HG03064 (cell line): ENCODE measurements around the gene HOXA10.

Experiments used
- ATAC-seq: cut with Tn5 transposase; IDR thresholded peaks from one replicate; pipeline ENCODE4 v1.9.1; 2021; ENCODE audit warnings: low read depth; ENCODE audit not compliant: unreplicated experiment

The HOXA10 gene

DNA sequence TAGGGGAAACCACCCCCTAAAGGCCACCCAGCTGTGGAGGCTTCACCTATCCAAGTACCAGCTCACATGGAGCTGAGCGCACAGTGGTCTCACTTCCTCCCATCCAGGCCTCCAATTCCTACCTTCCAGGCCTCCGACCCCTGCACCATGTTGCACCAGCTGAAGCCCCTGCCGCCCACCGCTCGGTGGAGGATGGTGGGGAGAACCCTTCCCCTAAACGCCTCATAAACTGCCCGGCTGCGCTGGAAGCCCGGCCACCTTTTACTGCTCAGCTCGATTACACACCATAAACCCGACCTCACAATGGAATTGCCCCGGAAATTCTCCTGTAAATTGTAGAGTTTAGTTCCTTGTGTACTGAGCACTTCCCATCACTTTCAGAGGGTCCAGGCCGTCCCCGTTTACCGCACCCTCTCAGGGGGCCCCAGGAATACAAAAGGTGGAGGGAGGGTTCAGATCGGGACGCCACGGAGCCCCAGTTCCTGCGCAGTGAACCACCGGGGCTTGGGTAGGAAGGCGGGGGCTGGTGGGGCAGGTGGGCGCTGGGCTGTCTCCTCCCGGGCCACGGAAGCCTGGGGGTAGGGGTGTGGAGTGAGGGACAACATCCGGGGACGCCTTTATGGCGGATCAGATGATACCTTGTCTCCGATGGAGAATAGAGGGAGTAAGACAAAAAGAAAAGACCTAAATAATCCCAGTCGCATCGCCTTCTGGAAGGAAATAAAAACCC, 16.3 kb downstream of the HOXA10 start:
- ATAC-seq: no peak

DNA sequence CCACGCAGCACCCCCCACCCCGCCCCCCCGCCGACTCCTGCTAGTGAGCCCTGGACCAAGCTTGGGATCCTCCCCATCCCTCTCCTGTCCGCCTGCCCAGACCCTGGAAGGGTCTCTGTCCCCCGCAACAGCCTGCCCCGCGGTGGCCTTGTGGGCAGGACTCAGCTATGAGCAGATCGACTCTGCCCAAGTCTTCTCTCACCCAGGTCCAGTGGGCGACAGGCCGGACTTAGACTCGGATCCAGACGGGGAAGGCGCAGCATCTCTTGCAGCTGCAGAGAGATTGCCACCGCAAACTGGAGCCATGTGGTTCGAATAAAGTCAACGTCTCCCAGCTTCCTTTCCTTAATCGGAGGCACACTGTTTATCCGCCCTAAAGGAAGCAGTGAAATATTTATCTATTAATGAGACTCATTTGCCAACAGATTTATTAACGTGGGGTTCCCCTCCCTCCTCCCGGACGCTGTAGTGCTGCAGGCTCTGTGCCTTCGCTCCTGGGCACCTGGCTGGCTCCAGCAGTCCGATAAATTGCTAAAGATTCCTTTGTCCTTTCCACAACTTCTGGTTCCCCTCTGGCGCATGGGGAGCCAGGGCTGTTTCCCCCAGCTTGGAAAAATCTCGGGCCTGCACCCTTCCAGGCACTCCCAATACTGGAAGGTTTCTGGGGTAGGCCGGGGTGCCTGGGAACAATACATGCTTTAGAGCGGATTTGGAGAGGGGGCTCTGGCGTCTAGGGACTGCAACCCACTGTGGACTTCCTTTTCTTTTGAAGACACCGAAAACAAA, 17.0 kb downstream of the HOXA10 start:
- ATAC-seq: no peak

DNA sequence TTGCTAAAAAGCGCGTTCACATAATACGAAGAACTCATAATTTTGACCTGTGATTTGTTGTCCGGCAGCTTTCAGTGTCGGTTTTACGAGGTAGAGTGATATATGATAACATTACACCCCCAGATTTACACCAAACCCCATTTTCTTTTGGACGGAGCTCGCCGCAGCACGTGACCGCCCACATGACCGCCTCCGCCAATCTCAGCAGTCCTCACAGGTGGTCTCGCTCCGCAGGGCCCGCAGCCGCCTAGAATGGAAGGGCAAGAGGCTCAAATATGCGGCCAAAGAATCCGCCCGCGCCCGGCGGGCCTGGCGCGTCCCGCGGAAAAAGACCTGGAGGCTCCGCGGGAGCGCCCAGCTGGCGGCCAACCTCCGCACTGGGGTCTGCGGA, 17.6 kb downstream of the HOXA10 start, which contains the start of gene HOXA7:
TSS of gene HOXA7 (minus strand) at position 168 of the 391 bp plus-strand sequence. CDS start at position 38, 130 bp downstream.
- ATAC-seq: no peak

DNA sequence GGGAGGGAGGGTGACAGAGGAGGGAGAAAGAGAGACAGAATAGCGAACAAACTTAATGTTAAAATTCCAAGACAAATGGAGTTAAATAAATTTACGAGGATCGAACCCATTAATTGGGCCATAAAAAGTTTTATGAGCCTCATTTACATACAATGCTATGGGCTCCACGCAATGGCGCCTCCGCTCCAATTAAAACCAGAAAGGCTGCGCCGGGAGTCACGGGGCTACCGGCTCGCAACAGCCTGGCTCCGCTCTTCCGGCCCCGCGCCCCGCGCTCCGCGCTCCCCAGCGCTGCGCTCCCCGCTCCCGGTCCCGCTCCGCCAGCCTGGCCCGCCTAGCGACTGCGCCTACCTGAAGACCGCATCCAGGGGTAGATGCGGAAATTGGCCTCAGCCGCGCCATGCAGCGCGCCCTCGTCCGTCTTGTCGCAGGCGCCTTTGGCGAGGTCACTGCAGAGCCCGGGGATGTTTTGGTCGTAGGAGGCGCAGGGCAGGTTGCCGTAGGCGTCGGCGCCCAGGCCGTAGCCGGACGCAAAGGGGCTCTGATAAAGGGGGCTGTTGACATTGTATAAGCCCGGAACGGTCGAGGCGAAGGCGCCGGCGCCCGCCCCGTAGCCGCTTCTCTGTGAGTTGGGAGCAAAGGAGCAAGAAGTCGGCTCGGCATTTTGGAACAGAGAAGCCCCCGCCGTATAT, 18.2 kb downstream of the HOXA10 start:
- ATAC-seq: no peak

DNA sequence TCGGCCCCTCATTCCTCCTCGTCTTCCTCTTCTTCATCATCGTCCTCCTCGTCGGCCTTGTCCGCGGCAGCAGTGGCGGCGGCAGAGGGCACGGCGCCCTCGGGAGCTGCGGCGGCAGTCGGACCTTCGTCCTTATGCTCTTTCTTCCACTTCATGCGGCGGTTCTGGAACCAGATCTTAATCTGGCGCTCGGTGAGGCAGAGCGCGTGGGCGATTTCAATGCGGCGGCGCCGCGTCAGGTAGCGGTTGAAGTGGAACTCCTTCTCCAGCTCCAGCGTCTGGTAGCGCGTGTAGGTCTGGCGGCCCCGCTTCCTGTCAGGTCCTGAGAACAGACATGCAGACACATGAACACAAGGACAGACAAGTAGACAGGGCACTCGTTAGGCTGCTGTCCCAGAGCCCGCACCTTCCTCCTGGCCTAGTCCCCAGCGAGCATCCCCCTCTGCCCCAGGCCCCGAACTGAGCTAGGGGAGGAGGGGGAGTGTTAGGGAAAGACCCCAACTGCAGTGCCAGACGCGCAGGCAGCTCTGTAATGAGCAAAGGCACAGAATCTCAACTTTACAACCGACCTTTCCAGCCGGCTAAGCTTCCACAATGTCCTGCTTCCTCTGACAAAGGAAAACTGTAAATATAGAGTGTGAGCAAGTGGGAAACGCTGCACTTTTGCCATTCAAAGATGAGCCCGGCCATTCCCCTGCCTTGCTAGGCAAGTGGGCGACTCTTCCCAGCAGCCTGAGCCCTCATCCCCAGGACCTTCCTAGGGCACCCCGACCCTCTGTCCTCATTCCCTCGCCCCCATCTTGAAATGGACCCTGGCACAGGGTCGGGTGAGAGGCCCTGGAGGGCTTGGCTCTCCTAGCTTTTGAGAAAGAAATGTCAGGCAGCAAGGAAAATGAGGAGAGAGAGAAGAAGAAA, 19.0 kb downstream of the HOXA10 start:
- no peak for ATAC-seq

DNA sequence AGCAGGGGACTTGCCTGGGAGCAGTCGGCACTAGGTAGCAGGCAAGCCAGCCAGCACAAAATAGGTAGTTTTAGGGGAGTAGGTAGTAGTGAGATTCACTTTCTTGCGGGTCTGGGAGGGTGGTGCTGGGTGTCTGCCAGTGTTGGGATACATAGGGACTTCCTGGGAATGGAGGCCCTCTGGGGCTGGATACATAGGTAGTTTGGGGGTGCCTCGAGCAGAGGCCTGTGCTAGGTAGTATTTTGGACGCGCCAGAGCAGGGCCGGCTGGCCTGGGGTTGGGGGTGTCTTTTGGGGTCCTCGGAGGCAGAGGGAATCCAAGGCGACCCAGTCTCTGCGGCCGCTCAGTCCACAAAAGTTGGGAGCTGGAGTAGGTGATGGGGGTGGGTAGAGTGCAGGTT, 19.8 kb downstream of the HOXA10 start:
- ATAC-seq: no peak

DNA sequence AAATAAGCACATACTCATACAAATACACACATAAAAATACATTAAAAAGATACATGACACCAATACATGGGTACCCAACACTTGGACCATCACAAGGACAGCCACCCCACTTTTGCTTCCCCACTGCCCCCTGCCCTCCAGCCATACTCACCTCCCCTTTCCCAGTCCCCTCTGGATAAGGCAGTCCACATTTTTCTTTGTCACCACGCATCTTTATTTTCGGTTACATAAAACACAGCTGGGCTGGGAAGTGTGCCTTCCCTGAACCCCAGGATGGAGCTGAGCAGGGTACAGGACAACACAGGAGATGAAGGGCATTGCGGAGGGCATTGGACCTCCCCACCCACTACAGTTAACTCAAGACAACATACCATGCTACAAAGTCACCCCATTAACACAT, 20.6 kb downstream of the HOXA10 start:
- no peak for ATAC-seq

DNA sequence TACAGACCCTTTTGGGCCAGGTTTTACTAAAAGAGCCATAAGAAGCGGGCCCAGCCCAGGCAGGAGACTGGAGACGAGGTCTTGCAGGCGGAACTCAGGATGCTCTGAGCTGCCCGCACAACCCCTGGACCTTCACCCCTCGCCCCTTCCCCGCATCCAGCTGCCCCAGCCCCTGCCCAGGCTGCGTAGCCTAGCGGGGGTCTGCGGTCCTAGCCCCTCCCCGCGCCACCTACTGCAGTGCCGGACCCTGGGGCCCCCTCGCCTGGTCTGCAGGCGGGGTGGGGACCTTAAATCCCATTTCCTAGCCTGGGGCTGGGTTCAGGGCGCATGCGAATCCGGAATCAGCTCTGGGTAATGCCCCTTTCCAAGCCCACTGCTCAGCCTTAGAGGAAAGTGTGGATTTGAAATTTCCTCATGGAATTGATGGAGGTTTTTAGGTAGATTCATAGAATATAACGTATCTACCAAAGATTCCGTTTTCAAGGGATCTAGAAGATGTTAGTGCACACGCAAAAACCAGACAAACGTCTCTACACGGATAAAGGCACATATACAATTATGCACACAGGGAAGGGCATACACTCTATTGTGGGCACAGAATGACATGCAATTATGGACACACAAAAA, 21.2 kb downstream of the HOXA10 start:
- ATAC-seq: no peak

DNA sequence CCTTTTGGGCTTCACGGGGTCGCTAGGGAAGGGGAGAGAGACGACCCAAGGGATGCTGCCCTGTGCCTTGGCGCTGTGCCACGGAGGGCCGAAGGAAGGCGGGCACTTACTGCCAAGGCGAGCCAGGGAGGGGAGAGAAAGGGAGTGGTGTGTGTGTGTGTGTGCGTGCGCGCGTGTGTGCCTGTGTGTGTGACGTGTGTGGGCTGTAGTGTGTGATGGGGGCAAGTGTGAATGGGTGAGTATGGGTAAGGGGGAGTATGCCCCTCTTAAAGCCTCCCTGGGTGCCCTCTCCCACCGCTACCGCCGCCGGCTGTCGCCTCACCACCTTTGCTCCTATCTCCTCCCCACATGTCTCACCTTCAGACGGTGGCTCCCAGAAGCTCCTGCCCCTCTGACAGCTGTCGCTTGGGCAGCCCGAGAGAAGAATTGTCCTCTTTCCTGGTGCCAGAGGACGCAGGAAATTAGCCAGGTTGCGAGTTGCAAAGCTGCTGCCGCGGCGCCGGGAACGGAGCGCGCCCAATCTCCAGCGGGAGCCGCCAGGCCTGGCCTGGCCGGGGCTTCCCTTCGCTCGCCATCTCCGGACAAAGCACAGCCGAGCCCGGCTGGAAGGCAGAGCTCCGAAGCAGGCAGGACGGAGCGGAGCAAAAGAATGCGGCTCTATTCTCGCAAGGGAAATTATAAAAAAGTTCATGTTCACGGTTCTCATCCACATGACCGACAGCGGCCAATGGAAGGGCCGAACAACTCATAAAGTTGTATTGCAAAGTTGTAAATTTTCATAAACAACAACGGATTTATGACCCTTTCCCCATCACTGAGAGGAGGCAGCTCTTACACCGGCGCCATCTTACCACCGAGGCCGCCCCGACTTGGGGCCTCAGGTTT, 21.9 kb downstream of the HOXA10 start, which contains the start of gene HOXA3:
TSS of gene HOXA3 (minus strand) at position 653 of the 885 bp plus-strand sequence. CDS start 41,943 bp downstream, outside the sequence.
- no peak for ATAC-seq

DNA sequence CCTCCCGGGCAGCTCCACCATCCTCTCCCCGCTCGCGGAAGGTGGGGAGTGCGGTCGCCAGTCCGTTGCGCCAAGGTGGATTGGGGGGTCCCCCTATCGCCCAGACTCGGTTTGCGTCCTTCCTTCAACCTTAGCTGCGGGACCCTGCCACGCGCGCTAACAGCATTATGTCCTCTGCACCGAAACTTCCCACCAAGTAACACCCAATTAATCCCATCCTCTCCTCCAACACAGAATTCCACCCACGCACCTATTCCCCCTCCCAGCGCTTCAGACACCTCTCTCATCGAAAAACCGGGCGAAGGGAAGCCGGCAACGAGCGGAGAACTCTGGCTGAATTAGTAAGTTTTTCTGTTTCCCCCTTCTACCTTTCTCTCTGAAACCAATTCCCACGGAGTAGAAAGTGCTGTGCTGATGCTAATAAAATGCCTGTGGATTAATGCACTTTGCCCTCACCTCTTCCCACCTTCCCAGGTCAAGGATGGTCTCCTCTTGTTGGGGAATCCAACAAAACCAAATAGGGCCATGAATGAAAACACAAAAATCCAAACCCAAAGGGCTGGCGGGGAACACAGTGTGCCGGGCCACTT, 22.7 kb downstream of the HOXA10 start:
- ATAC-seq: no peak

DNA sequence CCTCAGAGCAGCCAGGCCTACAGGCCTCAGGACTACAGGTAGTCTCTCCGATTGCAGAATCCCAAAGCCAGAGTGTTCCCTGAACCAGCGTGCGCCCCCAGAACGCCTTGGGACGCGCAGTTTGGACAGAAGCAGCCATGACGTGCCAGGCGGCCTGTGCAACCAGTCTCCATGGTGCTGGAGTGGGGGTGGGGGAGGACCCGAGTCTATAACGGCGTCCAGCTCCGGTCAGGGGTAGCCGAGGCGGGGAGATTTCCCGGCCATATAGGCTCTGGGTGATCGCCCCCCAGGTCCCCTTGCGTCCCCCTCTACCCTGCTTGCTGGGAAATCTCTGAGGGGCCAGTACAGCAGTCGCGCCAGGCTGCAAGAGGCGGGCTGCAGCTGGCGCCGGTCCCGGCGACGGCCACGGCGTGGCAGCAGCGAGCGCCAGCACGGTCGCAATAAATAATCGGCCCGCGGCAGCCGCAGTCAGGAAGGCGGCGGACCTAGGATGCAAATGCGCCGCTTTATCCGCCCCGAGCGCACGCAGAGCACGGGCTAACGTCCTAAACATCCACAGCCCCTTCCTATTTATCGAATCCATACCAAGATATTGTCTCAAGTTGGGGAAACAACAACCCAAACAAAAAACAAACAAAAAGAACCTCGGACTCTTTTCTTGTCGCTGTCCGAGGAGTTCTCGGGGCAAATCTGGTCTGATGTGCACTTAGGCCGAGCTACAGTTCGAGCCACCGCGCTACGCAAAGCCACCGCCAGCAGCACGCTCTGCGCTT, 23.4 kb downstream of the HOXA10 start:
- ATAC-seq: peak; percentile 75

DNA sequence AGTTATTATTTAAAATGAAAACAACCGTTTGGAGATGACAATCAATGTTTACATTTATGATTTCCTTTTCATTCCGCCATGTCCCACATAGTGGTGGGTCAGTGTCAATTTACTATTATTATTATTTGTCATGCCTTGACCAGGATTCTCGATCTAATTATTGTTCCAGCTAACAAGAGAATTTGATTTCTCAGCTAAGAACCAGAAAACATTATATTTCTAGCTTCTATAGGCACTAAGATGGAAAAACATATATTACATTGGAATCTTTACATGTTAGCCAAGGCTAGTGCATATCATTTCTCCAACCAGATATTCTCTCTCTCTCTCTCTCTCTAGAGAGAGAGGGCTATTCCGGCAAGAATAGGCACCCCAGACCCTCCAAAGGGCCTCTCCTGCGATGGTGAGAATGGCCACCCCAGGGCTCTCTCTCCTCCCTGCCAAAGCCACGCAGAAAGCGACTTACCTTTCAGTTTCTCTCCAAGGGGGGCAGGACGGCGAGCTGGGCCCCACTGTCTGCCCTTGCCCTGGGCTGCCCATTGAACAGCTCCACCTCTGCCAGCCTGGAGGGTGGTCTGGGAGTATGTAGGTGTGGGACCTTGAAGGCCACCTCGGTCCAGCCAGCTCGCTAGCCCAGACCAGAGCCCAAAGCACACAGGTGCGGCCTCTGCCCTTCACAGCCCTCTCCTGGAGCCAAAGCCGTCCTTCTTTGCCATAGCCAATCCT, 24.1 kb downstream of the HOXA10 start:
- ATAC-seq: no peak

DNA sequence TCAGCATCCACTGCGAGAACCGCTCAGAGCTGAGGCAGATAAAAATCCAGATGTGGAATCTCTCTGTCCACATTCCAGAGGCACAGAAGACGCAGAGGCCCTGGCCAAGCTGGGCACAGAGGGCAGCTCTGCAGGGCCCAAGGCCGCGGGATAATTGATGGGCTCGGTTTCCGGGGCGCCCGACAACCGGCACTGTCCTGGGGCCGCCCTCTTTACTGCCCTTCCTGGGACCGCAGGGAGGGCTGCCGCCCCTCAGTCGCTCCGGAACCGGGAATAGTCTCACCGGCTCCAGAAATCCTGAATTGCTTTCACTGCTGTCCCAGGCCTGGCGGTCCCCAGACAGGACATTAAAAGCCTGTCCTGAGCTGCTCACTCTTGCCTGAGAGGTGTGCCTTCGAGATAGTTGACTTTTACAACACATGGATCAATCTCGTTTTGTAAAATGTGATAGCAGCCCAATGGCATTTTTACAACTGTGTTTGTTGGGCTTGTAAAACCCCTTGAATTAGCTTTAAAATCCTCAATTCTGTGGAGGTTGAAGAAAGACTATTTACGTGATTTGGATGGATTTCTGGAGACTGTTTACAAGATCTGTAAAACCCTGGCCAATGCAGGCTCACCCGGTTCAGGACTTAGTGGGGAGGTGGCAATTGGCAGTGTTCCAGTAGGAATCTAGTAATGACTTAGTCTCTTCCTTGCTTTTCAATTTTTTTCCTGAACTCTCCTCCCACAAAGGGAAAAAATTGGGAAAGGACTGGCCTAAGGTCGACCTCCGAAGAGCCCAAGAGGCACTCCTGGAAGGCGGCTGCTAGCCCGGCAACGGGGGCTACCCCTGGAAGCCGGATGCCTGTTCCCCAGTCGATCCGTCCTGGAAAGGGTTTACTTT, 25.1 kb downstream of the HOXA10 start:
- ATAC-seq: no peak

DNA sequence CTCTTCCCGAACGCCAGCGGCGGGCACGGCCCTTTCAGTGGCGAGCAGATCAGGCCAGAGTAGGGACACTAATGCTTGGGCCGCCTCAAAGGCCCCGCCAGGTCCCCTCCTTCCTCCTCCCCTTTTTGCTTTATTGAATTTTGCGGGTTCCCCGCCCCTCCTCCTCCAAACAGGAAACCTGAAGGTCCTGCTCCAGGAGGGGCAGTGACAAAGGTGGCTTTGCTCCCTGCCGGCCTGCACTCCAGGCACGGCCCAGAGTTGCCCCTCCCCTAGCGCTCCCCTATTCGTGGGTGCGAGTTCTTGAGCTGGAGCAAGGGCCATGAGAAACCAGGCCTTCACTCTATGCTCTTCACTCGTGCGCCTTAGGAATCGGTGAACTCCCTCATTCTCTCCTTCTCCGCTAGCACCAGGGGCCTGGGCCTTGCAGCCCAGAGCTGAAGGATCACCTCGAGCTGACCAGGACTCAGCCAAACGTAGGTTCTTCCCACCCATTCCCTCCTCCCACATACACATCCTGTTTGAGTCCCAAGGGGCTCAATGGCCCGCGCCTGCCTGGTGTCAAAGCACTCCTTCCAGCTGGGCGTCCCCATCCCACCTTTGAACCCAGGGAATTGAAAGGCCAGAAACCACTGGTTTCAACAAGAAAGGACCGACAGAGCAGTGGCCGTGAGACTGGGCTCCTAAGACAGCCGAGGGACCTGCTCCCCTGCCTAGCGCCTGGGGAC, 25.9 kb downstream of the HOXA10 start:
- ATAC-seq: no peak
